ENCODE measurements around the gene NT5DC2. TPM values are rescaled to one million over a fixed set of nuclear protein-coding genes. Genes with fewer than 3 reads are reported as not detected.
A peak's percentile ranks its signal among the peaks of the same experiment; 100 is the strongest.

The NT5DC2 gene
- total and polyA plus RNA-seq, 2 of the 8 experiments (the other 6 are each of a cell fraction or from before 2014, with no cell fraction given) = 331 to 477 TPM

GRCh38 chr3:52516509-52517195 is 17.0 kb downstream of the NT5DC2 start:
- Histone ChIP-seq H3K79me2 (ENCODE audit: control insufficient read depth in 1 of 2, insufficient read depth in 2 of 2, low read length in 2 of 2) (no peaks in the 10 kb centered on the region), H3K4me1 (replicated peaks in 1 of 4; ENCODE audit: control insufficient read depth in 3 of 4, insufficient read depth in 4 of 4, low read length in 3 of 4) (peaks cover 0 to 11% (median 4%) of the 10 kb centered on the region in 4 experiments; a peak in 5 of 7 replicates), H3K56ac (replicated peaks; ENCODE audit: insufficient read length, low read depth, low read length) (no peak overlapping the region), H4K20me1 (replicated peaks in 1 of 2; ENCODE audit: control insufficient read depth in 1 of 2, insufficient read depth in 2 of 2, low read length in 2 of 2) (peaks cover 0 to 4% of the 10 kb centered on the region in 2 experiments), H3K9me3 (ENCODE audit: insufficient read depth in 2 of 2, low read depth in 1 of 2, low read length in 1 of 2) (no peaks in the 10 kb centered on the region), H4K91ac (replicated peaks; ENCODE audit: insufficient read length, low read length) (no peak overlapping the region), H3K4ac (replicated peaks; ENCODE audit: insufficient read length, low read depth, low read length) (no peak overlapping the region), H3K4me3 (ENCODE audit: extremely low read depth in 1 of 4, insufficient read depth in 2 of 4, low read depth in 3 of 4, low read length in 4 of 4) (no peak overlapping the region), H3K14ac (ENCODE audit: insufficient read length) (no peak overlapping the region), H2BK20ac (ENCODE audit: low read length) (no peak overlapping the region), H4K5ac (ENCODE audit: insufficient read length, low read depth, low read length) (no peak overlapping the region), H3K23me2 (ENCODE audit: low read depth, low read length) (no peaks in the 10 kb centered on the region; the same call in 1 of the 2 replicates), H2AFZ (ENCODE audit: low read length) (no peak overlapping the region), H2BK12ac (ENCODE audit: low read depth, low read length) (no peak overlapping the region), H3K36me3 (ENCODE audit: control insufficient read depth in 2 of 4, insufficient read depth in 4 of 4, low read length in 3 of 4) (no peaks in the 10 kb centered on the region), H3K79me1 (ENCODE audit: low read depth, low read length) (no peaks in the 10 kb centered on the region), H2AK5ac (ENCODE audit: low read depth, low read length) (no peak overlapping the region), H2BK5ac (ENCODE audit: low read depth, low read length) (no peak overlapping the region), H3K18ac (ENCODE audit: extremely low read depth, low read length) (no peak overlapping the region), H4K8ac (ENCODE audit: extremely low read depth, insufficient read depth, low read length) (peak overlapping the region; percentile 40; the same call in 1 of the 2 replicates), H2BK120ac (replicated peaks; ENCODE audit: low read depth, low read length) (no peak overlapping the region), H3K27me3 (replicated peaks in 1 of 4; ENCODE audit: control insufficient read depth in 3 of 4, extremely low read depth in 1 of 4, insufficient read depth in 3 of 4, low read length in 3 of 4) (peaks cover 0 to 11% (median 4%) of the 10 kb centered on the region in 4 experiments; a peak in 5 of 7 replicates), H3K27ac (ENCODE audit: low read depth, low read length) (no peak overlapping the region), H3K9ac (replicated peaks in 1 of 4; ENCODE audit: extremely low read depth in 1 of 4, low read depth in 3 of 4, low read length in 3 of 4) (no peak overlapping the region), H2BK15ac (ENCODE audit: low read length) (no peak overlapping the region), H3K23ac (ENCODE audit: insufficient read length) (no peak overlapping the region), H3K4me2 (ENCODE audit: insufficient read depth in 1 of 2, low read depth in 2 of 2, low read length in 2 of 2) (no peak overlapping the region)
- TF ChIP-seq CTCF (IDR thresholded peaks at IDR 0.05; ENCODE audit: control extremely low read depth in 1 of 3, insufficient read depth in 1 of 3, low read depth in 1 of 3, low read length in 3 of 3) = no peak
- no peak for TF ChIP-seq SP2 (IDR thresholded peaks at IDR 0.05; ENCODE audit: low read length)
- TF ChIP-seq BACH1 (IDR thresholded peaks at IDR 0.05; ENCODE audit: low read length) = no peak
- no peak for TF ChIP-seq ATF3 (IDR thresholded peaks at IDR 0.05; ENCODE audit: insufficient read depth, low read depth, low read length)
- no peak for TF ChIP-seq NANOG (IDR thresholded peaks at IDR 0.05; ENCODE audit: insufficient read depth, low read depth, low read length, poor library complexity, severe bottlenecking)
- TF ChIP-seq BCL11A (IDR thresholded peaks at IDR 0.05; ENCODE audit: low read depth in 2 of 2, low read length in 2 of 2) = no peak
- no peak for TF ChIP-seq EGR1 (IDR thresholded peaks at IDR 0.05; ENCODE audit: borderline replicate concordance, low read depth, low read length)
- TF ChIP-seq SAP30 (IDR thresholded peaks at IDR 0.05; ENCODE audit: insufficient read depth, insufficient replicate concordance, low read length) = no peak
- TF ChIP-seq POU5F1 (IDR thresholded peaks at IDR 0.05; ENCODE audit: low read depth, low read length) = no peak
- DNase-seq (ENCODE audit: low read depth in 1 of 2, low spot score in 2 of 2) = no peak
- 90% methylated on average over 13 of the region's 19 CpGs; no CpG with 5 or more reads in 1 of the 2 experiments for WGBS, 2 experiments (ENCODE audit: extremely low coverage in 1 of 2, insufficient coverage in 1 of 2, insufficient read length in 1 of 2, insufficient replicate concordance in 2 of 2, low coverage in 1 of 2, low lambda C conversion rate in 2 of 2, missing lambda C conversion rate in 1 of 2)
- no peak for FAIRE-seq
- ChIA-PET POLR2A (ENCODE audit: partially characterized antibody) (interaction anchor here (1.1 to 4.4 kb wide), 2 partner anchors 15 kb away, joined by 5 to 25 read pairs; no protein-coding TSS in a partner anchor), CTCF (ENCODE audit: partially characterized antibody) (interaction anchor here (0.6 to 4.4 kb wide), 7 partner anchors 22 to 132 kb away, joined by 3 to 20 read pairs (median 3); no protein-coding TSS in a partner anchor)
